Measurements from ENCODE around the gene MEIOSIN. TPM values are rescaled to one million over a fixed set of nuclear protein-coding genes. Genes with fewer than 3 reads are reported as not detected.

MEIOSIN gene
- total and polyA plus RNA-seq, 9 of the 15 experiments (the other 6 are each of a cell fraction or from before 2014, with no cell fraction given): 0.06 to 2.0 (median 0.76) TPM

- TF ChIP-seq, protein P1, sequence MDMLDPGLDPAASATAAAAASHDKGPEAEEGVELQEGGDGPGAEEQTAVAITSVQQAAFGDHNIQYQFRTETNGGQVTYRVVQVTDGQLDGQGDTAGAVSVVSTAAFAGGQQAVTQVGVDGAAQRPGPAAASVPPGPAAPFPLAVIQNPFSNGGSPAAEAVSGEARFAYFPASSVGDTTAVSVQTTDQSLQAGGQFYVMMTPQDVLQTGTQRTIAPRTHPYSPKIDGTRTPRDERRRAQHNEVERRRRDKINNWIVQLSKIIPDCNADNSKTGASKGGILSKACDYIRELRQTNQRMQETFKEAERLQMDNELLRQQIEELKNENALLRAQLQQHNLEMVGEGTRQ (CRISPR knock-in tag; IDR thresholded peaks at IDR 0.05): no peak
- TF ChIP-seq NCOA2 (IDR thresholded peaks at IDR 0.05; ENCODE audit: partially characterized antibody in 2 of 2) (no peak), POLR2AphosphoS5 (IDR thresholded peaks at IDR 0.05; ENCODE audit: control insufficient read depth, insufficient read depth, low read depth, low read length) (peak; percentile 86), AFF1 (IDR thresholded peaks at IDR 0.05; ENCODE audit: low read depth in 1 of 2, partially characterized antibody in 2 of 2) (peak; percentile 26 to 96), POLR2G (IDR thresholded peaks at IDR 0.05; ENCODE audit: low read depth, low read length) (peak; percentile 92), ELF4 (CRISPR knock-in tag; IDR thresholded peaks at IDR 0.05) (peak; percentile 40; the same call in 1 of the 2 replicates), SAP30 (IDR thresholded peaks at IDR 0.05; ENCODE audit: borderline replicate concordance, insufficient read depth, low read depth, low read length, poor library complexity, severe bottlenecking) (peak; percentile 64), KDM5B (IDR thresholded peaks at IDR 0.05; ENCODE audit: insufficient replicate concordance, low read depth, low read length) (peak; percentile 69), SRSF9 (IDR thresholded peaks at IDR 0.05; ENCODE audit: borderline replicate concordance, low read depth, low read length) (no peak), HNRNPLL (IDR thresholded peaks at IDR 0.05; ENCODE audit: low read depth, low read length, poor library complexity, severe bottlenecking) (peak; percentile 48)
Measured at GRCh38 chr19:45730368-45731288, 2.6 kb upstream of the MEIOSIN start, which contains the start of gene FBXO46 (continued).
